ENCODE data around the gene CFAP161. TPM values are rescaled to one million over a fixed set of nuclear protein-coding genes. Genes with fewer than 3 reads are reported as not detected.
"Not testable (repeated sequence)": the region's sequence is repeated elsewhere in the genome, so short reads cannot be mapped to it uniquely, and the experiment has no call there.

The CFAP161 gene
- total RNA-seq, 1 donor from 2014 or later = not detected

- TF ChIP-seq CTCF (conservative IDR thresholded peaks at IDR 0.05; ENCODE audit: low read depth, low read length) = peak; percentile 72
- peak; percentile 42 for DNase-seq (ENCODE audit: low read depth)
- no peak overlapping the region for H3K4me3 ChIP-seq (ENCODE audit: low read depth, low read length)
Measured at GRCh38 chr15:81155375-81156218, 21.5 kb downstream of the CFAP161 start.

- TF ChIP-seq CTCF (conservative IDR thresholded peaks at IDR 0.05; ENCODE audit: low read depth, low read length) = no peak
- no peak for DNase-seq (ENCODE audit: low read depth)
Measured at GRCh38 chr15:81156324-81156723, 22.3 kb downstream of the CFAP161 start.

DNA sequence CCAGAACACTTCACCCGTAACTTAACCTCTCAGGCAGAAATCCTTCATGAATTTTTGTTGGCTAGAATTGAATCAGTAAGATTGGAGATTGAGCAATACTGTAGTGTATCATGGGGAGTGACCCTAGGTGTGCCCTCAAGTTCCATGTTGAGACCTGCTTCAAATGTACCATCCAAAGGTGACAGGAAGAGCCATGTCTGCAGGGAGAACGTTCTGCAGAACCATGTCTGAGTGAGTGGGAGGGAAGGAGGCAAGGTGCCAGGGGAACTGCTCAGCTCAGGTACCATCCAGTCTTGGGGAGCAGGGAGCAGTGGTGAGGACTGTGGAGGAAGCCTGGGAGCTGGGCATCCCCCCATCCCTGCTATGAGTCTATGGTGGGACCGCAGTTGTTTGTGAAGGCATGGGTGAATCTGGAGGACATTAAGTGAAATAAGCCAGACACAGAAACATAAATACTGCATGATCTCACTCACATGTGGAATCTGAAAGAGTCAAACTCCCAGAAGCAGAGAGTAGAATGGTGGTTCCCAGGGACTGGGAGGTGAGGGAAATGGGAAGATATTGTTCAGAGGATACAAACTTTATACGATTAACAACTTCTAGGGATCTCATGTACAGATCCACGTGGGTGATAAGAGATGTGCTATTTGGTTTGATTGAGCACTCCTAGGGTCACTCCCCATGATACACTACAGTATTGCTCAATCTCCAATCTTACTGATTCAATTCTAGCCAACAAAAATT, 23.3 kb downstream of the CFAP161 start:
- no peak for DNase-seq (ENCODE audit: low read depth)
- no peak for TF ChIP-seq CTCF (conservative IDR thresholded peaks at IDR 0.05; ENCODE audit: low read depth, low read length)
- H3K4me3 ChIP-seq (ENCODE audit: low read depth, low read length) = no peak overlapping the region

More at GRCh38 chr15:81156324-81156723, 22.3 kb downstream of the CFAP161 start:
- H3K4me3 ChIP-seq (ENCODE audit: low read depth, low read length) = no peak overlapping the region

DNA sequence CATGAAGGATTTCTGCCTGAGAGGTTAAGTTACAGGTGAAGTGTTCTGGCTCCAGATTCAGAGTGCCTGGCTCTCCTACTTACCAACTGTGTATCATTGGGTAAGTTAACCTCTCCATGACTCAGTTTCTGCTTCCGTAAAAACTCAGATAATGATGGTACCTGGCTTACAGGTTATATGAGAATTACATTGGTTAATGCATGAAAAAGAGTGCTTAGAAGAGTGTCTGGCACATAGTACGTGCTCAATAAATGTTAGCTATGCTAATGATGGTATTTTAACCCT, 23.8 kb downstream of the CFAP161 start:
- no peak overlapping the region for H3K4me3 ChIP-seq (ENCODE audit: low read depth, low read length)
- DNase-seq (ENCODE audit: low read depth) = no peak
- no peak for TF ChIP-seq CTCF (conservative IDR thresholded peaks at IDR 0.05; ENCODE audit: low read depth, low read length)

- DNase-seq (ENCODE audit: low read depth); H3K4me3 ChIP-seq (ENCODE audit: low read depth, low read length): not testable (repeated sequence)
Measured at GRCh38 chr15:81158561-81158960, 24.5 kb downstream of the CFAP161 start.

GRCh38 chr15:81160312-81161159, 26.5 kb downstream of the CFAP161 start:
- no peak for DNase-seq (ENCODE audit: low read depth)
- H3K4me3 ChIP-seq (ENCODE audit: low read depth, low read length) = no peak overlapping the region
- TF ChIP-seq CTCF (conservative IDR thresholded peaks at IDR 0.05; ENCODE audit: low read depth, low read length) = no peak

DNA sequence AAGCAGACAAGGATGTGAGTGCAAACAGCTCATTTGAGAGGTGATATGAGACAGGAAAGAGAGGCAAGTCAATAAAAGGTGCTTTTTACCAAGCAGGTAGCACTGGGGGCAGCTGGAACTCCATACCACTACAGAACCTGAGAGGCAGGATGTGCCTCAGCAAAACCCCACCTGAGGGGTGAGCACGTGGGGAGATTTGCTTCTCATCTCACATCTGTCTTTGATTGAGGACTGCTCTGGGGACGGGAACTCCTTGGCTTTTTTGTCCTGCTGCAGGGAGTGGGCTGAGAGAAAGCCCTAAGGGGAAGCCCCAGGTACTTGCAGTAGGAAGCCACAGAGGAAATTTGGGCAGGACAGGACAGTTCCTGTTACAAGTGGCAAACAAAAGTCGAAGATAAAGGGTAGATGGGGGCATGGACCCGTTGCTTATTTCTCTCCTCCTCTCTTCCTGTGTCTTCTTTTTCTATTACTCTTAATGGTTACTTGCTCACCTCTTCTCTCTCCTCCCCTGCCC, 27.1 kb downstream of the CFAP161 start:
- no peak for TF ChIP-seq CTCF (conservative IDR thresholded peaks at IDR 0.05; ENCODE audit: low read depth, low read length)
- DNase-seq (ENCODE audit: low read depth) = no peak
- no peak overlapping the region for H3K4me3 ChIP-seq (ENCODE audit: low read depth, low read length)
